Measurements from ENCODE around the gene SNX14. TPM values are rescaled to one million over a fixed set of nuclear protein-coding genes. Genes with fewer than 3 reads are reported as not detected.
A peak's percentile ranks its signal among the peaks of the same experiment; 100 is the strongest.

The SNX14 gene
- total RNA-seq, 1 experiment from 2014 or later = 72.9 TPM

GRCh38 chr6:85506441-85507093 lies 87.1 kb downstream of the SNX14 start:
- TF ChIP-seq CTCF (IDR thresholded peaks at IDR 0.05; ENCODE audit: unreplicated experiment) = no peak
- Mint-ChIP-seq H3K4me3 (ENCODE audit: low read depth, unreplicated experiment) (no peak overlapping the region), H3K9me3 (ENCODE audit: low read depth, unreplicated experiment) (no peaks in the 10 kb centered on the region), H3K4me1 (ENCODE audit: low read depth, unreplicated experiment) (no peaks in the 10 kb centered on the region), H3K27ac (ENCODE audit: unreplicated experiment) (no peak overlapping the region), H3K36me3 (ENCODE audit: insufficient read depth, unreplicated experiment) (peaks cover 11% of the 10 kb centered on the region), H3K27me3 (ENCODE audit: unreplicated experiment) (no peaks in the 10 kb centered on the region)
- BruUV-seq (replicated peaks) = no TSS peak
- intact Hi-C loops (cut with micrococcal nuclease; ENCODE audit: unreplicated experiment) = no loop called here
- no peak for DNase-seq
- CTCF ChIA-PET = no interaction called here

- Mint-ChIP-seq H3K4me1 (ENCODE audit: low read depth, unreplicated experiment) (peaks cover 35% of the 10 kb centered on the region), H3K4me3 (ENCODE audit: low read depth, unreplicated experiment) (no peak overlapping the region), H3K36me3 (ENCODE audit: insufficient read depth, unreplicated experiment) (peaks cover 30% of the 10 kb centered on the region), H3K27ac (ENCODE audit: unreplicated experiment) (no peak overlapping the region), H3K9me3 (ENCODE audit: low read depth, unreplicated experiment) (peaks cover 8% of the 10 kb centered on the region), H3K27me3 (ENCODE audit: unreplicated experiment) (no peaks in the 10 kb centered on the region)
- DNase-seq = peak; percentile 67
- intact Hi-C loops (cut with micrococcal nuclease; ENCODE audit: unreplicated experiment) = no loop called here
- no peak for TF ChIP-seq CTCF (IDR thresholded peaks at IDR 0.05; ENCODE audit: unreplicated experiment)
- CTCF ChIA-PET = interaction anchor here (0.6 kb wide), 1 partner anchor 30 kb away, joined by 3 read pairs; no protein-coding TSS in a partner anchor
- BruUV-seq (replicated peaks) = no TSS peak
These were observed 94.9 kb downstream of the SNX14 start for GRCh38 chr6:85498596-85499258.

GRCh38 chr6:85496856-85497255 lies 96.8 kb downstream of the SNX14 start:
- no peak for TF ChIP-seq CTCF (IDR thresholded peaks at IDR 0.05; ENCODE audit: unreplicated experiment)
- Mint-ChIP-seq H3K4me3 (ENCODE audit: low read depth, unreplicated experiment) (no peak overlapping the region), H3K27ac (ENCODE audit: unreplicated experiment) (no peak overlapping the region), H3K9me3 (ENCODE audit: low read depth, unreplicated experiment) (peaks cover 8% of the 10 kb centered on the region), H3K36me3 (ENCODE audit: insufficient read depth, unreplicated experiment) (peaks cover 30% of the 10 kb centered on the region), H3K4me1 (ENCODE audit: low read depth, unreplicated experiment) (peaks cover 35% of the 10 kb centered on the region), H3K27me3 (ENCODE audit: unreplicated experiment) (no peaks in the 10 kb centered on the region)
- intact Hi-C loops (cut with micrococcal nuclease; ENCODE audit: unreplicated experiment) = no loop called here
- BruUV-seq (replicated peaks) = no TSS peak
- CTCF ChIA-PET = no interaction called here
- DNase-seq = no peak

- H3K4me1 Mint-ChIP-seq (ENCODE audit: low read depth, unreplicated experiment) = peaks cover 37% of the 10 kb centered on the region
- H3K27me3 Mint-ChIP-seq (ENCODE audit: unreplicated experiment) = no peaks in the 10 kb centered on the region
- intact Hi-C loops (cut with micrococcal nuclease; ENCODE audit: unreplicated experiment) = no loop called here
- no peak for TF ChIP-seq CTCF (IDR thresholded peaks at IDR 0.05; ENCODE audit: unreplicated experiment)
- H3K36me3 Mint-ChIP-seq (ENCODE audit: insufficient read depth, unreplicated experiment) = peaks cover 34% of the 10 kb centered on the region
- CTCF ChIA-PET = no interaction called here
- peak overlapping the region; percentile 59 for H3K27ac Mint-ChIP-seq (ENCODE audit: unreplicated experiment)
- no TSS peak for BruUV-seq (replicated peaks)
- H3K4me3 Mint-ChIP-seq (ENCODE audit: low read depth, unreplicated experiment) = no peak overlapping the region
- peaks cover 8% of the 10 kb centered on the region for H3K9me3 Mint-ChIP-seq (ENCODE audit: low read depth, unreplicated experiment)
- no peak for DNase-seq
These were observed 97.6 kb downstream of the SNX14 start for GRCh38 chr6:85496009-85496579.

Data from Calu3 (cell line).